HepG2 (cell line): ENCODE results near the gene MYH9. TPM values are rescaled to one million over a fixed set of nuclear protein-coding genes. Genes with fewer than 3 reads are reported as not detected.

Source experiments
- ATAC-seq: fragments of 200-7000 bp; cut with Tn5 transposase; 3 replicates; pipeline ENCODE4 v1.9.1; 2020; ENCODE audit warnings: mild to moderate bottlenecking, moderate library complexity
- BruUV-seq: library from RNA; stranded (reverse); fragments of 400-500 nt; replicated peaks from 2 replicates; lab custom pipeline; 2021; lab: Mats Ljungman, UMichigan
- CTCF ChIA-PET: fragments of 300-600 bp; formaldehyde crosslinking; extraction: SDS; loops from one replicate; lab custom pipeline; 2021; ENCODE audit warnings: low total read pairs, inconsistent platforms, low intra/inter-chr PET ratio; lab: Yijun Ruan, JAX
- POLR2A ChIA-PET: fragments of 350-600 bp; sonication (Branson Sonifier 250); formaldehyde crosslinking; loops from one replicate; lab custom pipeline; 2020; ENCODE audit warnings: antibody characterized with exemption, inconsistent platforms; lab: Yijun Ruan, JAX
- DNase-seq: peaks from one replicate; pipeline ENCODE4 v3.0.0-alpha.2; 2015; ENCODE audit warnings: low spot score
- FAIRE-seq: peaks from 3 replicates; lab custom pipeline; 2011; peaks lifted over from hg19 to GRCh38; lab: Jason Lieb, UNC
- H2AFZ ChIP-seq: one replicate; pipeline ENCODE4 v1.6.1; 2011; ENCODE audit warnings: low read length, inconsistent platforms
- H3K27ac ChIP-seq: fragments of 300-600 bp; 3 replicates; pipeline ENCODE4 v1.8.0; 2011; ENCODE audit warnings: mixed run types, mild to moderate bottlenecking, mixed read lengths, low read length, inconsistent platforms; ENCODE audit not compliant: insufficient read depth; ENCODE audit errors: extremely low read length
- H3K27me3 ChIP-seq, 2 experiments: fragments of 200-600 bp in 1 of 2; 2 replicates in 1 of 2; 3 replicates in 1 of 2; pipeline versions ENCODE4 v1.6.0 to v1.8.0; 2011; ENCODE audit warnings: low read length in 2 of 2, mild to moderate bottlenecking in 2 of 2, moderate library complexity in 2 of 2, inconsistent platforms in 1 of 2; ENCODE audit not compliant: insufficient read depth in 2 of 2, control insufficient read depth in 1 of 2
- H3K36me3 ChIP-seq, 2 experiments: fragments of 200-600 bp in 1 of 2; replicated peaks in 1 of 2; 2 replicates in 1 of 2; 3 replicates in 1 of 2; pipeline versions ENCODE4 v1.5.1 to v1.8.0; 2011; ENCODE audit warnings: low read length in 2 of 2, inconsistent platforms in 1 of 2; ENCODE audit not compliant: insufficient read depth in 2 of 2, control insufficient read depth in 1 of 2
- H3K4me1 ChIP-seq: 2 replicates; pipeline ENCODE4 v1.5.1; 2012; ENCODE audit warnings: low read length, inconsistent platforms; ENCODE audit not compliant: insufficient read depth
- H3K4me2 ChIP-seq: 2 replicates; pipeline ENCODE4 v1.6.0; 2011; ENCODE audit warnings: low read depth, low read length, inconsistent platforms
- H3K4me3 ChIP-seq, 3 experiments: fragments of 200-600 bp in 1 of 3; sonication (generic), shearing (Covaris generic) in 1 of 3; replicated peaks in 1 of 3; 2 replicates each; pipeline ENCODE4 v1.5.1; 2011 to 2016; ENCODE audit warnings: low read length in 3 of 3, inconsistent platforms in 2 of 3, low read depth in 2 of 3, mild to moderate bottlenecking in 2 of 3, control low read depth in 1 of 3, mixed read lengths in 1 of 3; ENCODE audit not compliant: insufficient read depth in 1 of 3
- H3K79me2 ChIP-seq: one replicate; pipeline ENCODE4 v1.6.1; 2011; ENCODE audit warnings: low read length, inconsistent platforms; ENCODE audit not compliant: insufficient read depth
- H3K9ac ChIP-seq: 2 replicates; pipeline ENCODE4 v1.6.0; 2011; ENCODE audit warnings: mild to moderate bottlenecking, low read depth, low read length, inconsistent platforms; ENCODE audit not compliant: insufficient read depth
- H3K9me3 ChIP-seq: 2 replicates; pipeline ENCODE4 v1.5.1; 2012; ENCODE audit warnings: mild to moderate bottlenecking, low read length
- H4K20me1 ChIP-seq: 2 replicates; pipeline ENCODE4 v1.6.0; 2011; ENCODE audit warnings: inconsistent platforms, mild to moderate bottlenecking, low read length, moderate library complexity; ENCODE audit not compliant: insufficient read depth
- CCDC6 ChIP-seq: sonication (generic); formaldehyde crosslinking; IDR thresholded peaks from 2 replicates; pipeline ENCODE4 v1.8.1; 2022; ENCODE audit warnings: mild to moderate bottlenecking, missing genetic modification reagents, moderate library complexity
- CENPBD1 ChIP-seq: sonication (generic); formaldehyde crosslinking; IDR thresholded peaks from 2 replicates; pipeline ENCODE4 v1.8.0; 2022; ENCODE audit warnings: missing genetic modification reagents, low read depth, mild to moderate bottlenecking, borderline replicate concordance
- CENPT ChIP-seq: sonication (generic); formaldehyde crosslinking; IDR thresholded peaks from 2 replicates; pipeline ENCODE4 v1.8.0; 2022; ENCODE audit warnings: low read depth, mild to moderate bottlenecking, moderate library complexity, missing genetic modification reagents
- HES4 ChIP-seq: sonication (generic); formaldehyde crosslinking; IDR thresholded peaks from 2 replicates; pipeline ENCODE4 v1.9.0; 2021; ENCODE audit warnings: mild to moderate bottlenecking, missing genetic modification reagents, borderline replicate concordance
- HIC2 ChIP-seq: sonication (generic); formaldehyde crosslinking; IDR thresholded peaks from 2 replicates; pipeline ENCODE4 v1.9.0; 2022; ENCODE audit warnings: low read depth, missing genetic modification reagents
- HMG20A ChIP-seq: IDR thresholded peaks from 2 replicates; pipeline ENCODE4 v1.6.1; 2016; ENCODE audit warnings: borderline replicate concordance
- HNRNPL ChIP-seq: fragments of 200-400 bp; formaldehyde crosslinking; IDR thresholded peaks from 2 replicates; pipeline ENCODE4 v1.6.1; 2017; ENCODE audit warnings: mild to moderate bottlenecking, low read depth, low read length
- IRF2 ChIP-seq: IDR thresholded peaks from 2 replicates; pipeline ENCODE4 v1.6.1; 2018; ENCODE audit warnings: missing genetic modification reagents, missing compliant biosample characterization
- MAFG ChIP-seq: sonication (generic); formaldehyde crosslinking; IDR thresholded peaks from 2 replicates; pipeline ENCODE4 v1.5.1; 2020; ENCODE audit warnings: mild to moderate bottlenecking, missing genetic modification reagents
- NFE2 ChIP-seq: sonication (generic); formaldehyde crosslinking; IDR thresholded peaks from 2 replicates; pipeline ENCODE4 v1.4.0; 2020; ENCODE audit warnings: missing genetic modification reagents
- NRL ChIP-seq: sonication (generic); formaldehyde crosslinking; IDR thresholded peaks from 2 replicates; pipeline ENCODE4 v1.5.0; 2020; ENCODE audit warnings: missing genetic modification reagents, mild to moderate bottlenecking, moderate library complexity, borderline replicate concordance
- PHF5A ChIP-seq: IDR thresholded peaks from one replicate; pipeline ENCODE4 v1.6.1; 2018; ENCODE audit warnings: low read depth, missing genetic modification reagents; ENCODE audit not compliant: unreplicated experiment
- RBM22 ChIP-seq: fragments of 200-400 bp; formaldehyde crosslinking; optimal IDR thresholded peaks from 2 replicates; pipeline ENCODE3; 2017; ENCODE audit warnings: mild to moderate bottlenecking, low read length, moderate library complexity
- SOX13 ChIP-seq, 3 experiments: fragments of 450-650 bp in 1 of 3; sonication (generic) in 1 of 3; formaldehyde crosslinking in 1 of 3; IDR thresholded peaks in 2 of 3; conservative IDR thresholded peaks in 1 of 3; 2 replicates each; pipeline versions ENCODE4 v1.5.0 to v1.6.1; 2016 to 2020; ENCODE audit warnings: antibody characterized with exemption in 1 of 3, mild to moderate bottlenecking in 1 of 3, missing compliant biosample characterization in 1 of 3, missing genetic modification reagents in 1 of 3, moderate library complexity in 1 of 3
- ZFYVE20 ChIP-seq: sonication (generic); formaldehyde crosslinking; IDR thresholded peaks from 2 replicates; pipeline ENCODE4 v1.8.0; 2023; ENCODE audit warnings: low read depth, mild to moderate bottlenecking, moderate library complexity, missing genetic modification reagents, borderline replicate concordance
- ZGPAT ChIP-seq: IDR thresholded peaks from 2 replicates; pipeline ENCODE4 v1.6.1; 2016; ENCODE audit warnings: mild to moderate bottlenecking
- ZMYM4 ChIP-seq: sonication (generic); formaldehyde crosslinking; IDR thresholded peaks from 2 replicates; pipeline ENCODE4 v1.8.1; 2023; ENCODE audit warnings: mild to moderate bottlenecking, missing genetic modification reagents
- ZNF260 ChIP-seq: sonication (generic); formaldehyde crosslinking; IDR thresholded peaks from 2 replicates; pipeline ENCODE4 v1.4.0; 2020; ENCODE audit warnings: missing genetic modification reagents, low read depth, mild to moderate bottlenecking, borderline replicate concordance
- ZNF263 ChIP-seq: sonication (generic); formaldehyde crosslinking; IDR thresholded peaks from 2 replicates; pipeline ENCODE4 v1.4.0; 2020; ENCODE audit warnings: missing genetic modification reagents
- ZNF430 ChIP-seq: sonication (generic); formaldehyde crosslinking; IDR thresholded peaks from 2 replicates; pipeline ENCODE4 v1.9.0; 2021; ENCODE audit warnings: mild to moderate bottlenecking, missing genetic modification reagents
- WGBS: methylation state at CpG from one replicate; pipeline ENCODE4 v1.1.6; 2017; ENCODE audit warnings: low lambda C conversion rate; 5-methylcytosine and 5-hydroxymethylcytosine counted together
- in situ Hi-C: cut with HindIII; loops from 2 replicates; pipeline ENCODE4 v1.10.0; 2017; ENCODE audit warnings: low pct_unique_long_range_greater_than_20kb; ENCODE audit not compliant: extremely low pct_ligation_motif_present
- intact Hi-C: fragments of 100-400 bp; cut with micrococcal nuclease; formaldehyde crosslinking; loops from one replicate; pipeline ENCODE4 v1.10.0; 2022; ENCODE audit not compliant: unreplicated experiment
- polyA plus RNA-seq, 8 experiments: library from polyadenylated mRNA; depleted of rRNA in 3 of 8; stranded (reverse) in 7 of 8; unstranded in 1 of 8; fragments of >200 nt; fragmentation: Illumina TruSeq in 4 of 8; extraction: Trizol in 4 of 8; gene quantifications; 2 replicates each; pipeline versions ENCODE4 v1.2.1 to v1.2.3, GENCODE V29; 2011 to 2016; ENCODE audit warnings: low read depth in 4 of 8, missing spikeins in 1 of 8, mixed read lengths in 1 of 8; ENCODE audit not compliant: insufficient read depth in 1 of 8
- total RNA-seq, 5 experiments: library from RNA; depleted of rRNA; stranded (reverse); fragments of >200 nt; fragmentation: Illumina TruSeq; extraction: Trizol; gene quantifications; 2 replicates each; pipeline ENCODE4 v1.2.3, GENCODE V29; 2016; ENCODE audit warnings: low read depth in 1 of 5

Gene MYH9
- total and polyA plus RNA-seq, 2 of the 13 experiments (the other 11 are each of a cell fraction or from before 2014, with no cell fraction given): 50.7 to 98.5 TPM

- ChIA-PET CTCF (no interaction called here), POLR2A (interaction anchor here (0.9 to 3.7 kb wide), 10 partner anchors 14 to 96 kb away, joined by 3 to 23 read pairs (median 4); partner anchors contain the start of gene TXN2)
- in situ Hi-C loops (no loop called here), intact Hi-C loops (loop anchor here (2.0 kb wide), 1 partner anchor 15 kb away; no protein-coding TSS in a partner anchor)
- Histone ChIP-seq H3K4me2 (peak overlapping the region; percentile 99), H3K4me3 (peak overlapping the region; percentile 87 to 98 (median 90)), H3K9me3 (no peaks in the 10 kb centered on the region), H3K27ac (peak overlapping the region; percentile 70), H3K4me1 (peaks cover 52% of the 10 kb centered on the region), H4K20me1 (peaks cover 35% of the 10 kb centered on the region), H3K36me3 (peaks cover 6 to 13% of the 10 kb centered on the region in 2 experiments), H3K9ac (peak overlapping the region; percentile 83), H3K27me3 (no peaks in the 10 kb centered on the region), H2AFZ (no peak overlapping the region), H3K79me2 (peaks cover 67% of the 10 kb centered on the region)
- 23% methylated on average over 10 of the region's 12 CpGs for WGBS
- BruUV-seq: TSS peak; percentile 55
- ATAC-seq: 0 out of 3 replicates have a peak, but pooled peaks have one; percentile 2
- FAIRE-seq: no peak
- peak; percentile 57 for DNase-seq
- TF ChIP-seq SOX13 (IDR thresholded peaks at IDR 0.05): no peak
- 0 out of 4 replicates have a peak, but pooled peaks of 1 of the 2 experiments have one; percentile 45 for TF ChIP-seq SOX13 (CRISPR knock-in tag; conservative IDR thresholded peaks at IDR 0.05 in 1 of 2, IDR thresholded peaks at IDR 0.05 in 1 of 2)
- no peak for TF ChIP-seq HMG20A (CRISPR knock-in tag)
- no peak for TF ChIP-seq ZMYM4 (CRISPR knock-in tag)
- TF ChIP-seq NFE2 (CRISPR knock-in tag): no peak
- TF ChIP-seq ZFYVE20 (CRISPR knock-in tag): no peak
- no peak for TF ChIP-seq RBM22
- no peak for TF ChIP-seq MAFG (CRISPR knock-in tag)
- no peak for TF ChIP-seq ZNF430 (CRISPR knock-in tag)
- TF ChIP-seq HNRNPL: peak; percentile 71; the same call in 1 of the 2 replicates
- TF ChIP-seq ZNF260 (CRISPR knock-in tag): no peak
- TF ChIP-seq CENPBD1 (CRISPR knock-in tag): no peak
- TF ChIP-seq ZGPAT: no peak
- no peak for TF ChIP-seq NRL (CRISPR knock-in tag)
- TF ChIP-seq ZNF263: no peak
- TF ChIP-seq CENPT (CRISPR knock-in tag): no peak
- no peak for TF ChIP-seq CCDC6 (CRISPR knock-in tag)
- peak; percentile 3 for TF ChIP-seq PHF5A (CRISPR knock-in tag)
- TF ChIP-seq HES4 (CRISPR knock-in tag): no peak
- 0 out of 2 replicates have a peak, but pooled peaks have one; percentile 6 for TF ChIP-seq IRF2 (CRISPR knock-in tag)
- TF ChIP-seq HIC2: peak; percentile 77
These were observed 2.0 kb downstream of the MYH9 start for GRCh38 chr22:36385491-36386350.
